RWPE1 (cell line): ENCODE measurements around the gene ZBTB12.

Source experiments
- CTCF ChIA-PET: fragments of 350-600 bp; sonication (Branson Sonifier 250); formaldehyde crosslinking; extraction: SDS; loops from one replicate; lab custom pipeline; 2021; lab: Yijun Ruan, JAX
- POLR2A ChIA-PET: fragments of 400-600 bp; formaldehyde crosslinking; extraction: SDS; loops from one replicate; lab custom pipeline; 2020; ENCODE audit warnings: antibody characterized with exemption; ENCODE audit not compliant: low non-redundant PET; lab: Yijun Ruan, JAX
- DNase-seq: peaks from one replicate; pipeline ENCODE4 v3.0.0; 2012; ENCODE audit warnings: low spot score
- H3K27ac ChIP-seq: fragments of 450-650 bp; 2 replicates; pipeline ENCODE4 v1.5.1; 2017
- CTCF ChIP-seq: fragments of 450-650 bp; conservative IDR thresholded peaks from 2 replicates; pipeline ENCODE4 v1.5.1; 2017; ENCODE audit warnings: low read depth, mild to moderate bottlenecking

Gene ZBTB12

DNA sequence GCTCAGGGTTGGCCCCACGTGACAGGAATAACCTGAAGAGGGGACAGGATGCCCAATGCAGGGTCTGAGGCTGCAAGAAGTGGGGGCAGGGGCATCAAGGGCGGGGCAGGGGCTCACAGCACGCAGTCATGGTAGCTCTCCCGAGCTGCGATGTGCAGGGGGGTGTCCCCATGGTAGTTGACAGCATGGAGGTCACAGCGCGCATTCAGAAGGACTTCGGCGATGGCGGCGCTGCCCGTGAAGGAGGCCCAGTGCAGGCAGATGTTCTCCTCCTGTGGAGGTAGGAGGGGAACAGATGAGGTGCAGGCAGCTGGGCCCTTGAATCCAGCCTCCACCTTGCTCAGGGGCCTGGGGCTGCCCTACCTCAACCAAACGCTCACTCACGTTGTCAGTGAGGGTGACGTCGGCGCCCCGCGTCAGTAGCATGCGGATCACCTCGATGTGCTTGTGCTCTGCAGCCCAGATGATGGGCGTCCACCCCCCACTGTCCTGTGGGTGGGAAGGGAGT lies 17.3 kb downstream of the ZBTB12 start:
- DNase-seq, result no peak
- ChIA-PET CTCF (no interaction called here), POLR2A (no interaction called here)
- no peak overlapping the region for H3K27ac ChIP-seq
- TF ChIP-seq CTCF, result no peak

- CTCF ChIA-PET, result no interaction called here
- no peak overlapping the region for H3K27ac ChIP-seq
These were observed 18.2 kb downstream of the ZBTB12 start for GRCh38 chr6:31883676-31884075.

GRCh38 chr6:31882344-31882743 lies 19.5 kb downstream of the ZBTB12 start:
- ChIA-PET CTCF (interaction anchor here (0.7 kb wide), 1 partner anchor 191 kb away, joined by 5 read pairs; no protein-coding TSS in a partner anchor), POLR2A (no interaction called here)
- no peak for DNase-seq
- no peak for TF ChIP-seq CTCF
- H3K27ac ChIP-seq, result peak overlapping the region; percentile 44

More at GRCh38 chr6:31883676-31884075, 18.2 kb downstream of the ZBTB12 start:
- no peak for TF ChIP-seq CTCF
- POLR2A ChIA-PET, result no interaction called here
- no peak for DNase-seq

GRCh38 chr6:31881136-31881859 lies 20.6 kb downstream of the ZBTB12 start:
- POLR2A ChIA-PET, result no interaction called here

DNA sequence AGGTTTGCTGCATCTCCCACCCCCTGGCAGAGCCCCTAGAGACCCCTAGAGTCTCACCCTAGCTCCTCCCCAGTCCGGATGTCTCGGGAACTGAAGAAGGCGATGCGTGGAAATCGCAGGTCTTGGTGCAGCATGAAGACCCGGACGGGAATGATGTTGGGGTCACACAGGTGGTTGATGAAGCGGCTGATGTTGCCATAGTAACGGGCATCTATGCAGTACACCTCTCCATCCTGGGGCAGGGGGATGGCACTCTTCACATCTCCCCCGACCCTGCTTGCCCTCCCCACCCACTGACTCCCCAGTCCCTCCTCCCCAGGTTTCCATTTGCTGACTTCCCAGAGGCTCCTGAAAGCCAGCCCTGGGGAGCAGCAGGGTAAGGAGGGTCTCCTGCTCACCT lies 21.3 kb downstream of the ZBTB12 start:
- CTCF ChIA-PET, result no interaction called here
- TF ChIP-seq CTCF, result no peak
- POLR2A ChIA-PET, result no interaction called here
- DNase-seq, result no peak
- no peak overlapping the region for H3K27ac ChIP-seq

More at GRCh38 chr6:31881136-31881859, 20.6 kb downstream of the ZBTB12 start:
- DNase-seq, result no peak
- 0 out of 2 replicates have a peak overlapping the region, but pooled peaks have one; percentile 2 for H3K27ac ChIP-seq
- TF ChIP-seq CTCF, result no peak
- CTCF ChIA-PET, result no interaction called here

DNA sequence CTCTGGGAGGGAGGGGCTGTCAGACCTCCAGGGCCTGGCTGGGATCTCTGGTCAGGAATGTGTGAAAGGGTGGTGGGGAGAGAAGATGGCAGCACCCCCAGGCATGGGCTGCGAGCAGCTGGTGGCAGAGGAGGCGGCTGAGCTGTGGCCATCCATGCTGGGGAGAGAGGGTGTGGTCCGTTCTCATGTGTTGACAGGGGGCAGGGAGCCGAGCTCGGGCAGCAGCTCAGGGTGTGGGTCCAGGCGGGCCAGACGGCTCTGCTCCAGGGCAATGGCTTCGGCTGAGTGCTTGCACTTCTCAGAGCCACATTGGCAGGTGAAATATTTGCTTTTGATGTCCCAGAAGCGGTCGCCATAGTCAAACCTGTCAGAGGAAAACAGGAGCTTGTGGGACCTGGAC lies 22.0 kb downstream of the ZBTB12 start:
- no peak for TF ChIP-seq CTCF
- H3K27ac ChIP-seq, result peak overlapping the region; percentile 40; the same call in 1 of the 2 replicates
- DNase-seq, result no peak
- ChIA-PET CTCF (no interaction called here), POLR2A (no interaction called here)
